Keratinocyte (primary cell): Measurements from ENCODE around the gene SDCCAG8. TPM values are rescaled to one million over a fixed set of nuclear protein-coding genes. Genes with fewer than 3 reads are reported as not detected.

Experiments
- DNase-seq: peaks from one replicate; pipeline ENCODE4 v3.0.0-alpha.2; 2011; ENCODE audit warnings: low read depth, missing footprints, low spot score
- FAIRE-seq: peaks from 2 replicates; lab custom pipeline; 2011; peaks lifted over from hg19 to GRCh38; lab: Jason Lieb, UNC
- H2AFZ ChIP-seq: 2 replicates; pipeline ENCODE4 v1.6.0; 2012; ENCODE audit warnings: low read length, control low read depth, inconsistent platforms; ENCODE audit not compliant: control insufficient read depth
- H3K27ac ChIP-seq: 2 replicates; pipeline ENCODE4 v1.5.1; 2011; ENCODE audit warnings: low read length; ENCODE audit not compliant: control insufficient read depth, insufficient read depth
- H3K27me3 ChIP-seq: 3 replicates; pipeline ENCODE4 v1.6.0; 2011; ENCODE audit warnings: low read length; ENCODE audit not compliant: control insufficient read depth, insufficient read depth; ENCODE audit errors: extremely low read depth
- H3K36me3 ChIP-seq, 2 experiments: 2 replicates in 1 of 2; 3 replicates in 1 of 2; pipeline ENCODE4 v1.5.1; 2011; ENCODE audit warnings: low read length in 2 of 2, mild to moderate bottlenecking in 1 of 2; ENCODE audit not compliant: control insufficient read depth in 2 of 2, insufficient read depth in 2 of 2; ENCODE audit errors: extremely low read depth in 1 of 2
- H3K4me1 ChIP-seq: 3 replicates; pipeline ENCODE4 v1.5.1; 2011; ENCODE audit warnings: low read length; ENCODE audit not compliant: control insufficient read depth, insufficient read depth; ENCODE audit errors: extremely low read depth
- H3K4me2 ChIP-seq: 3 replicates; pipeline ENCODE4 v1.6.0; 2011; ENCODE audit warnings: low read depth, low read length; ENCODE audit not compliant: control insufficient read depth, insufficient read depth; ENCODE audit errors: extremely low read depth
- H3K4me3 ChIP-seq, 3 experiments: fragments of 200-600 bp in 1 of 3; sonication (generic) in 1 of 3; 2 replicates in 2 of 3; 3 replicates in 1 of 3; pipeline ENCODE4 v1.5.1; 2011 to 2016; ENCODE audit warnings: low read length in 3 of 3, mild to moderate bottlenecking in 3 of 3, control low read depth in 2 of 3, inconsistent platforms in 1 of 3, low read depth in 1 of 3, mixed read lengths in 1 of 3, mixed run types in 1 of 3, moderate library complexity in 1 of 3; ENCODE audit not compliant: control insufficient read depth in 2 of 3, insufficient read depth in 2 of 3; ENCODE audit errors: extremely low read depth in 1 of 3
- H3K79me2 ChIP-seq: 2 replicates; pipeline ENCODE4 v1.6.0; 2012; ENCODE audit warnings: low read length; ENCODE audit not compliant: control insufficient read depth, insufficient read depth
- H3K9ac ChIP-seq: 3 replicates; pipeline ENCODE4 v1.6.0; 2011; ENCODE audit warnings: low read length; ENCODE audit not compliant: control insufficient read depth, insufficient read depth; ENCODE audit errors: extremely low read depth
- H3K9me1 ChIP-seq: 3 replicates; pipeline ENCODE4 v1.6.0; 2011; ENCODE audit warnings: low read length; ENCODE audit not compliant: control insufficient read depth, insufficient read depth; ENCODE audit errors: extremely low read depth
- H3K9me3 ChIP-seq: 2 replicates; pipeline ENCODE4 v1.5.1; 2012; ENCODE audit warnings: low read depth, low read length; ENCODE audit not compliant: control insufficient read depth
- H4K20me1 ChIP-seq: 3 replicates; pipeline ENCODE4 v1.6.0; 2011; ENCODE audit warnings: low read length; ENCODE audit not compliant: control insufficient read depth, insufficient read depth; ENCODE audit errors: extremely low read depth
- EZH2 ChIP-seq: IDR thresholded peaks from one replicate; pipeline ENCODE4 v1.6.1; 2012; ENCODE audit warnings: inconsistent platforms, mild to moderate bottlenecking, low read length, moderate library complexity
- dilution Hi-C: fragments of 300-500 bp; cut with MboI; formaldehyde crosslinking; loops from one replicate; pipeline ENCODE4 v1.7.0; 2020; ENCODE audit warnings: low sequenced_read_pairs; ENCODE audit not compliant: extremely low pct_ligation_motif_present
- polyA plus RNA-seq, 5 experiments: library from polyadenylated mRNA; depleted of rRNA in 3 of 5; stranded (reverse) in 3 of 5; stranded (forward) in 1 of 5; unstranded in 1 of 5; fragments of >200 nt; gene quantifications; 1 replicate in 1 of 5; 2 replicates in 3 of 5; 3 replicates in 1 of 5; pipeline versions ENCODE4 v1.2.1 to v1.2.3, GENCODE V29; 2011 to 2012; ENCODE audit warnings: missing spikeins in 2 of 5, low read depth in 1 of 5, low replicate concordance in 1 of 5
- TF ChIP-seq, protein P1 (sequence below), 3 experiments: IDR thresholded peaks in 1 of 3; conservative IDR thresholded peaks in 1 of 3; optimal IDR thresholded peaks in 1 of 3; 2 replicates in 2 of 3; 3 replicates in 1 of 3; pipeline versions ENCODE3 to v1.5.1; 2011; ENCODE audit warnings: low read length in 3 of 3, mild to moderate bottlenecking in 3 of 3, moderate library complexity in 2 of 3, control low read depth in 1 of 3, inconsistent platforms in 1 of 3; ENCODE audit not compliant: insufficient read depth in 2 of 3; ENCODE audit errors: extremely low read depth in 1 of 3

SDCCAG8 gene
- polyA plus RNA-seq, 1 donor (not counting 4 experiments of a cell fraction or from before 2014, with no cell fraction given) = 61.6 TPM

DNA sequence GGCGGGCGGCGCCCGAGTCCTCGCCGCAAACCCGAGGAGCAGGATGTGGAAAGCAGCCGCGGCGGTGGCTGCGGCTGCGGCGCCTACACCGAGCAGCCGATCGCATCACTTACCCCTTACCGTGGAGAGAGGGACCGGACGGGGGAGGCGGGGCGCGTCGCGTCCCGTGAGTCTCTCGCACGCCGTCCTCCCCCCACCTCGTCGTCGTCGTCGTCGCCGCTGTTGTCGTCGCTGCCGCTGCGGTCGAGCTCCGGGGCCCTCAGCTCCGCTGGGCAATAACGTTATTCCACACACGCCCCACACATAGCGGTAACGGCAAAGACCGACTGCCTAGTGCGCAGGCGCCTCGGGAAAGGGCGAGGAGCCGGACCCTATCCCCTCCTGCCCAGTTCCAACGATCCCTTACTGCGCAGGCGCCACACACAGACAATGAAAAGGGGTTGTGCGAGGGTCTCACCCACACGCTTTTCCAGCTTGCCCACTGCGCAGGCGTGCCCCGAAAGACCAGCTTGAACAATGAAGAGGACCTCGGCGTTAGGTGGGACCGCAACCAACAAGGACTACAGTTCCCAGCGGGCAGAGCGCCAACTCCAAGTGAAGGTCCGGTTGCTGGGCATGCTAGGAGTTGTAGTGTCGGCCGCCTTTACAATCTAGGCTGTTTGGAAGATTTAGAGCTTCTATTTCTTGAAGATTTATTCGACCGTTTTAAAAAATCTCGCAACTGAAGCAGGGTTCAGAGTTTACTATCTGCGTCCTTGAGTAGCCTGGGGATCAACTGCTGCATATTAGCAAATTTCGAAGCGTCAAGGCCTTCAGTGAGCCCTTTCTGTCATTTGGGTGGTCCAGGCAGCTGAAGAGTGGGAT, 682 bp upstream of the SDCCAG8 start, which contains the start of gene CEP170:
Gene CEP170 (minus strand): TSS at position 355 of the 864 bp plus-strand sequence. CDS start 30,001 bp downstream, outside the sequence.
- Histone ChIP-seq H3K9me3 (no peaks in the 10 kb centered on the region), H3K4me1 (peaks cover 20% of the 10 kb centered on the region), H3K4me2 (peak within 1 kb of the TSS; percentile 95), H3K9me1 (no peaks in the 10 kb centered on the region), H3K27ac (peak within 1 kb of the TSS; percentile 91), H3K27me3 (no peaks in the 10 kb centered on the region), H3K9ac (peak within 1 kb of the TSS; percentile 74), H3K79me2 (peaks cover 82% of the 10 kb centered on the region), H3K4me3 (peak within 1 kb of the TSS; percentile 56 to 96 (median 96)), H3K36me3 (no peaks in the 10 kb centered on the region), H2AFZ (peak within 1 kb of the TSS; percentile 95), H4K20me1 (no peaks in the 10 kb centered on the region)
- DNase-seq (peak; percentile 97), FAIRE-seq (peak; percentile 68)
- dilution Hi-C loops = no loop called here
- TF ChIP-seq EZH2 = no peak
- TF ChIP-seq, protein P1, sequence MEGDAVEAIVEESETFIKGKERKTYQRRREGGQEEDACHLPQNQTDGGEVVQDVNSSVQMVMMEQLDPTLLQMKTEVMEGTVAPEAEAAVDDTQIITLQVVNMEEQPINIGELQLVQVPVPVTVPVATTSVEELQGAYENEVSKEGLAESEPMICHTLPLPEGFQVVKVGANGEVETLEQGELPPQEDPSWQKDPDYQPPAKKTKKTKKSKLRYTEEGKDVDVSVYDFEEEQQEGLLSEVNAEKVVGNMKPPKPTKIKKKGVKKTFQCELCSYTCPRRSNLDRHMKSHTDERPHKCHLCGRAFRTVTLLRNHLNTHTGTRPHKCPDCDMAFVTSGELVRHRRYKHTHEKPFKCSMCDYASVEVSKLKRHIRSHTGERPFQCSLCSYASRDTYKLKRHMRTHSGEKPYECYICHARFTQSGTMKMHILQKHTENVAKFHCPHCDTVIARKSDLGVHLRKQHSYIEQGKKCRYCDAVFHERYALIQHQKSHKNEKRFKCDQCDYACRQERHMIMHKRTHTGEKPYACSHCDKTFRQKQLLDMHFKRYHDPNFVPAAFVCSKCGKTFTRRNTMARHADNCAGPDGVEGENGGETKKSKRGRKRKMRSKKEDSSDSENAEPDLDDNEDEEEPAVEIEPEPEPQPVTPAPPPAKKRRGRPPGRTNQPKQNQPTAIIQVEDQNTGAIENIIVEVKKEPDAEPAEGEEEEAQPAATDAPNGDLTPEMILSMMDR (optimal IDR thresholded peaks at IDR 0.05 in 1 of 3, IDR thresholded peaks at IDR 0.05 in 1 of 3, conservative IDR thresholded peaks at IDR 0.05 in 1 of 3; ENCODE audit: extremely low read depth in 1 of 3, insufficient read depth in 2 of 3, low read length in 3 of 3) = no peak

DNA sequence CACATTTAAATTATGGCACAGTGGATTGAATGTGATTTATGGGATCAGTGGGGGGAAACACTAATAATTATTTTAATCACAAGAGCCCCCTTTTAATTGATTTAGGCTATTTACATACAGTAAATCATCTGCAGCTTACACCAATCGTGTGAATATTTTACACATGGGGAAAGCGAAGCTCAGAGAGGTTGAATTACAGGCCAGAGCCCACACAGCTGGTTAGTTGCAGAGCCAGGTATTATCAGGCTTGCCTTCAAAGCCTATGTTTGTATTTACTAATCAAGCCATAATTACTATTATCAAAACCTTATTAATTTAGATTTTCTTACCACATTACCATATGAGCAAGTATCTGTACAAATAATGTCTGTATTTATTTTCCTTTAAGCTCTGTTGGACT, 749 bp downstream of the SDCCAG8 start:
- Histone ChIP-seq H3K9me3 (no peaks in the 10 kb centered on the region), H3K9ac (peak overlapping the region; percentile 74), H3K4me2 (peak overlapping the region; percentile 95), H3K27me3 (no peaks in the 10 kb centered on the region), H3K4me1 (peaks cover 26% of the 10 kb centered on the region), H2AFZ (no peak overlapping the region), H3K4me3 (peak overlapping the region; percentile 56 to 96 (median 96)), H3K36me3 (peaks cover 0 to 3% of the 10 kb centered on the region in 2 experiments), H3K27ac (peak overlapping the region; percentile 91), H3K79me2 (peaks cover 77% of the 10 kb centered on the region), H4K20me1 (no peaks in the 10 kb centered on the region), H3K9me1 (no peaks in the 10 kb centered on the region)
- TF ChIP-seq EZH2 = no peak
- TF ChIP-seq, protein P1 (optimal IDR thresholded peaks at IDR 0.05 in 1 of 3, IDR thresholded peaks at IDR 0.05 in 1 of 3, conservative IDR thresholded peaks at IDR 0.05 in 1 of 3; ENCODE audit: extremely low read depth in 1 of 3, insufficient read depth in 2 of 3, low read length in 3 of 3) = no peak
- FAIRE-seq (no peak), DNase-seq (no peak)
- dilution Hi-C loops = no loop called here
